ENCODE data around the gene PDE4D.

DNA sequence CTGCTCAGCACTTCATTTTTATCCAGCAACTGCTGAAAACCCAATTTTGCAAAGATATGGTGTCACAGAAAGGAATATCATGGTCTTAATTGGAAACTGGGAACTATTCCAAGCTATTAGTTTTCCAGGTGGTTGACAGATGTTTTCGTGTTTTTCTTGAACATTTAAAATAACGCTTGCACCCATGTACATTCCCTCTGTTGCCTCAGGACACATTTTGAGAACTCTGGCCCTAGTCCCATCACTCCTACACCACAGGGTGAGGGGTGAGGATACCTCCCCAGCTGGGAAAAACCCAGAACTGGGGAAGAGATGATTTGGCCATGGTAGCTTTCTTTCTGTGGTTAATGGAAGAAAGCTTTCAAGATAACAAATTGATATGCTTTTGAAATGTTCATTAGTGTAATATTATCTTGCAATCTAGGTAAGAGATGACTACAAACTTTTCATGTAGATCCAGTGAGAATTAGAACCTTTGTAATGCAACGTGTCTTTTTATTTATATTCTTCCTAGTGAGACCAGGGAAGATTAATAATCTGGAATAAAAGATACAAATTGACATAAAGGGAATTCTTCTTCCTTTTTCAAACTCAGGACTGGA, 683.7 kb downstream of the PDE4D start:
- TF ChIP-seq, protein P1, sequence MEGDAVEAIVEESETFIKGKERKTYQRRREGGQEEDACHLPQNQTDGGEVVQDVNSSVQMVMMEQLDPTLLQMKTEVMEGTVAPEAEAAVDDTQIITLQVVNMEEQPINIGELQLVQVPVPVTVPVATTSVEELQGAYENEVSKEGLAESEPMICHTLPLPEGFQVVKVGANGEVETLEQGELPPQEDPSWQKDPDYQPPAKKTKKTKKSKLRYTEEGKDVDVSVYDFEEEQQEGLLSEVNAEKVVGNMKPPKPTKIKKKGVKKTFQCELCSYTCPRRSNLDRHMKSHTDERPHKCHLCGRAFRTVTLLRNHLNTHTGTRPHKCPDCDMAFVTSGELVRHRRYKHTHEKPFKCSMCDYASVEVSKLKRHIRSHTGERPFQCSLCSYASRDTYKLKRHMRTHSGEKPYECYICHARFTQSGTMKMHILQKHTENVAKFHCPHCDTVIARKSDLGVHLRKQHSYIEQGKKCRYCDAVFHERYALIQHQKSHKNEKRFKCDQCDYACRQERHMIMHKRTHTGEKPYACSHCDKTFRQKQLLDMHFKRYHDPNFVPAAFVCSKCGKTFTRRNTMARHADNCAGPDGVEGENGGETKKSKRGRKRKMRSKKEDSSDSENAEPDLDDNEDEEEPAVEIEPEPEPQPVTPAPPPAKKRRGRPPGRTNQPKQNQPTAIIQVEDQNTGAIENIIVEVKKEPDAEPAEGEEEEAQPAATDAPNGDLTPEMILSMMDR (conservative IDR thresholded peaks at IDR 0.05 in 1 of 2, IDR thresholded peaks at IDR 0.05 in 1 of 2; ENCODE audit: extremely low read depth in 1 of 2, insufficient read depth in 1 of 2, low read depth in 1 of 2, low read length in 2 of 2) = no peak
- no peak for TF ChIP-seq EZH2 (IDR thresholded peaks at IDR 0.05; ENCODE audit: borderline replicate concordance, low read length)
